ENCODE results near the gene UNCX. TPM values are rescaled to one million over a fixed set of nuclear protein-coding genes. Genes with fewer than 3 reads are reported as not detected.

UNCX gene
- total and polyA plus RNA-seq, 2 experiments from 2014 or later, result not detected

DNA sequence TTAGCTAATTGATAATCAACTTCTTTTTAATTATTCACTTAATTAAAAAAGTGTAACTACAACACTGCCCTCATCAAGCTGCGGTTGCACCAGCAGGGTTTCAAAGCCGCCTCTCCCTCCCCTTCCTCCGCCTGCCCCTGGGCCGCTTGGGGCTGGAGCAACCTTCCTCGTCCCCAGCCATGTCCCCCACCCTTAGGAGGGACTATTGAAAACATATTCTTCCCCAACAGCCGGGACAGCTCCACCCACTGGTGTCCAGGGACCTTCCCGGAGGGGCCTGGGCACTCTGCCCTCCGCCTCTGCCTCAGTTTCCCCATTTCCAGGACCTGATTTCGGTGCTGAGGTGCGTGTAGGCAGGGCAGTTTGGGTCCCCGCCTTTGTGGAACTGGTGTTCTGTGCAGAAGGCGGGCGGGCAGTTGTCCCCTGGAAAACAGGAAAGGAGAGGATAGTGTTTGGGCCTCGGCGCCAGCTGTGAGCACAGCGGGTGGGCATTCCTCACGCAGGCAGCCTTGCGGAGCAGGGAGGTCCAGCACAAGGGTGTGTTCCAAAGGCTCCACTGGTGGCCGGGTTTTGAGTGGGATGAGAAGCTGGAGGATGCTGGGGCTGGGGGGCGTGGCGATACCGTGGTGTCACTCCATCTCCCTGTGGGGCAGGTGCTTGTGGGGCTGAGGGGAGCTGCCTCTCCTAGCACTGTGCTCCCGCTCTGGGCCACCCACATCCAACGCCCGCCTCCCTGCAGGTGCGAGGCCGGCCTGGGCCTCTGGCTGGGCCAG lies 15.7 kb downstream of the UNCX start:
- H3K27ac ChIP-seq, result no peak overlapping the region
- no peaks in the 10 kb centered on the region for H3K4me1 ChIP-seq (ENCODE audit: insufficient read depth)
- H3K4me2 ChIP-seq, result no peak overlapping the region
- H3K36me3 ChIP-seq (replicated peaks; ENCODE audit: insufficient read depth, low read depth), result no peaks in the 10 kb centered on the region
- no peak overlapping the region for H2AFZ ChIP-seq
- no peaks in the 10 kb centered on the region for H3K9me3 ChIP-seq (ENCODE audit: low read depth)
- H3K9me2 ChIP-seq (replicated peaks; ENCODE audit: insufficient read depth), result no peaks in the 10 kb centered on the region
- DNase-seq (ENCODE audit: low spot score), result no peak
- H4K20me1 ChIP-seq (ENCODE audit: insufficient read depth, poor library complexity, severe bottlenecking), result no peaks in the 10 kb centered on the region
- no peak overlapping the region for H3K4me3 ChIP-seq
- peaks cover 91% of the 10 kb centered on the region for H3K27me3 ChIP-seq
- no peaks in the 10 kb centered on the region for H3K79me2 ChIP-seq
- 15% methylated on average over 25 of the region's 27 CpGs for WGBS (ENCODE audit: low lambda C conversion rate, missing lambda C conversion rate)
- peak; percentile 5 for TF ChIP-seq EZH2 (IDR thresholded peaks at IDR 0.05; ENCODE audit: borderline replicate concordance)
- peak; percentile 29 for TF ChIP-seq EZH2phosphoT487 (IDR thresholded peaks at IDR 0.05; ENCODE audit: low read depth, severe bottlenecking, unreplicated experiment)
- TF ChIP-seq, protein P1, sequence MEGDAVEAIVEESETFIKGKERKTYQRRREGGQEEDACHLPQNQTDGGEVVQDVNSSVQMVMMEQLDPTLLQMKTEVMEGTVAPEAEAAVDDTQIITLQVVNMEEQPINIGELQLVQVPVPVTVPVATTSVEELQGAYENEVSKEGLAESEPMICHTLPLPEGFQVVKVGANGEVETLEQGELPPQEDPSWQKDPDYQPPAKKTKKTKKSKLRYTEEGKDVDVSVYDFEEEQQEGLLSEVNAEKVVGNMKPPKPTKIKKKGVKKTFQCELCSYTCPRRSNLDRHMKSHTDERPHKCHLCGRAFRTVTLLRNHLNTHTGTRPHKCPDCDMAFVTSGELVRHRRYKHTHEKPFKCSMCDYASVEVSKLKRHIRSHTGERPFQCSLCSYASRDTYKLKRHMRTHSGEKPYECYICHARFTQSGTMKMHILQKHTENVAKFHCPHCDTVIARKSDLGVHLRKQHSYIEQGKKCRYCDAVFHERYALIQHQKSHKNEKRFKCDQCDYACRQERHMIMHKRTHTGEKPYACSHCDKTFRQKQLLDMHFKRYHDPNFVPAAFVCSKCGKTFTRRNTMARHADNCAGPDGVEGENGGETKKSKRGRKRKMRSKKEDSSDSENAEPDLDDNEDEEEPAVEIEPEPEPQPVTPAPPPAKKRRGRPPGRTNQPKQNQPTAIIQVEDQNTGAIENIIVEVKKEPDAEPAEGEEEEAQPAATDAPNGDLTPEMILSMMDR (IDR thresholded peaks at IDR 0.05; ENCODE audit: poor library complexity), result no peak

DNA sequence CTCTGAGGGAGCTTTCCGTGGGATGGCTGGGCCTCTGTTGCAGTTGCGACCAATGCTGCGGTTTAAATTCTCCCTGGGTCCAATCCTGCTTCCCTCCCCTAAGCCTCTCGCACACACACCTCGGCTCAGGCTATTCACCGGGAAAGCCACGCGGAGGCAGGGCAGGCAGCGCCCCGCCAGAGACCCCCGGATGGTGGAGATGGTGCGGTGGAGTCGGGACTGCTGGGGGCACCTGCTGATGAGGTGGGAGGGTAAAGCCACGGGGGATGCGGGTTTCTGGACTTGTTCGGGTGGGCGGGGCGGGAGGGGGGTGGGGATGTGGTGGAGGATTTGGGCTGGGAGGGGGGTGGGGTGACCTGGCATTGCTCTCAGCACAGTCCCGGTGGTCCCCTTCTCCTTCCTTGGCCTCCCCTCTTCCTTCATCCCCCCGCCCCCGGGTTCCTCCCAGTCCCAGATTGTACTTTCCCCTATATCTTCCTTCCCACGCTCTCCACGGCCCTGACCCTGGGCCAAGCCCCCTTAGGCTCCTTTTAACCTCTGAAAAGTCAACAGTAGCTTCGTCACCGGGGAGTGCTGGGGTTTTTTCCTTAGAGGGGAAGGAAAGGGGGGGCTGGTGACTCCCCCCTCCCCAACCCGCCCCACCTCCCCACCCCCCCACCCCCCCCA lies 16.4 kb downstream of the UNCX start:
- H3K79me2 ChIP-seq, result no peaks in the 10 kb centered on the region
- no peaks in the 10 kb centered on the region for H3K36me3 ChIP-seq (replicated peaks; ENCODE audit: insufficient read depth, low read depth)
- no peak for TF ChIP-seq EZH2 (IDR thresholded peaks at IDR 0.05; ENCODE audit: borderline replicate concordance)
- TF ChIP-seq EZH2phosphoT487 (IDR thresholded peaks at IDR 0.05; ENCODE audit: low read depth, severe bottlenecking, unreplicated experiment), result no peak
- no peaks in the 10 kb centered on the region for H3K9me2 ChIP-seq (replicated peaks; ENCODE audit: insufficient read depth)
- no peak overlapping the region for H3K27ac ChIP-seq
- H3K4me3 ChIP-seq, result no peak overlapping the region
- WGBS (ENCODE audit: low lambda C conversion rate, missing lambda C conversion rate), result 16% methylated on average over 16 of the region's 26 CpGs
- DNase-seq (ENCODE audit: low spot score), result no peak
- peaks cover 84% of the 10 kb centered on the region for H3K27me3 ChIP-seq
- H3K4me2 ChIP-seq, result no peak overlapping the region
- H2AFZ ChIP-seq, result no peak overlapping the region
- no peaks in the 10 kb centered on the region for H3K4me1 ChIP-seq (ENCODE audit: insufficient read depth)
- H4K20me1 ChIP-seq (ENCODE audit: insufficient read depth, poor library complexity, severe bottlenecking), result no peaks in the 10 kb centered on the region
- H3K9me3 ChIP-seq (ENCODE audit: low read depth), result no peaks in the 10 kb centered on the region

DNA sequence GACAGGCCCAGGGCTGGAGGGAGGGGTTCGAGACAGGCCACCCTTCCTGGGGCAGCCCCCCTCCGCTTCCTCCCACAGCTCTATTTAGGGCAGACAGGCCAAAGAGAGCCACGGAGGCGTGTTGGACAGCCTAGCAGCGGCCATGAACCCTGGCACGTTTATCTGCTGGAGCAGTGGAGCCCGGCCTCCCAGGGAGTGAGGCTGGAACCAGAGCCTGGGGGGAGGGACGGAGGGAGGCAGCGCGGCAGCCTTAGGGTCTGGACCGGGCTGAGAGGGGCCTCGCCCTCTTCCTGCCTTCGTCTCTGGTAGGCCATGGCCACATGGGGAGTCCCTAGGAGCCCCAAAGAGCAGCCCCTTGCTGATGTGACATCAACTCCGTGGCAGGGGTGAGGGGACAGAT lies 17.1 kb downstream of the UNCX start:
- Histone ChIP-seq H3K9me2 (replicated peaks; ENCODE audit: insufficient read depth) (no peaks in the 10 kb centered on the region), H3K36me3 (replicated peaks; ENCODE audit: insufficient read depth, low read depth) (no peaks in the 10 kb centered on the region), H3K27me3 (peaks cover 77% of the 10 kb centered on the region), H3K4me3 (no peak overlapping the region), H3K4me1 (ENCODE audit: insufficient read depth) (no peaks in the 10 kb centered on the region), H3K9me3 (ENCODE audit: low read depth) (no peaks in the 10 kb centered on the region), H3K79me2 (no peaks in the 10 kb centered on the region), H2AFZ (no peak overlapping the region), H3K27ac (no peak overlapping the region), H4K20me1 (ENCODE audit: insufficient read depth, poor library complexity, severe bottlenecking) (no peaks in the 10 kb centered on the region), H3K4me2 (no peak overlapping the region)
- WGBS (ENCODE audit: low lambda C conversion rate, missing lambda C conversion rate), result 22% methylated on average over 14 of the region's 14 CpGs
- TF ChIP-seq EZH2 (IDR thresholded peaks at IDR 0.05; ENCODE audit: borderline replicate concordance) (no peak), EZH2phosphoT487 (IDR thresholded peaks at IDR 0.05; ENCODE audit: low read depth, severe bottlenecking, unreplicated experiment) (no peak)
- TF ChIP-seq, protein P1 (IDR thresholded peaks at IDR 0.05; ENCODE audit: poor library complexity), result no peak
- DNase-seq (ENCODE audit: low spot score), result no peak

DNA sequence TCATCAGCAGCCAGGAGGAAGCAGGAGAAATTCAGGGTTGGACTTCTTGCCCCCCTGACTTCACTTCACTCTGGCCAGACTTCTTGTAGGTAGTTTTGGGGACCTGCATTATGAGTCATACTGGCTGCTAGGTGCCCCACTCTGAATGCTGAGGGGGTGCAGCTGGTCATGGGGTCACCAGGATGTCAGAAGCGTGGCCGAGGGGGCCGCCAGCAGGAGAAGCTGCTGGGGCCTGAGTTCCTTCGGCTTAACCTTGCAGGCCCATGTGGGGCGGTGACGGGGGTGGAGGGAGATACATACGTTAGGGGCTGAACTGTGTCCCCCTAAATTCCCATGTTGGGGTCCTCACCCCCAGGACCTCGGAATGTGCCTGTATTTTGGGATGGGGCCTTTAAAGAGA lies 18.2 kb downstream of the UNCX start:
- WGBS (ENCODE audit: low lambda C conversion rate, missing lambda C conversion rate), result 90% methylated on average over 8 of the region's 8 CpGs

More for the DNA sequence above, 18.2 kb downstream of the UNCX start:
- Histone ChIP-seq H3K9me2 (replicated peaks; ENCODE audit: insufficient read depth) (no peaks in the 10 kb centered on the region), H4K20me1 (ENCODE audit: insufficient read depth, poor library complexity, severe bottlenecking) (no peaks in the 10 kb centered on the region), H3K4me3 (no peak overlapping the region), H3K9me3 (ENCODE audit: low read depth) (no peaks in the 10 kb centered on the region), H3K4me2 (no peak overlapping the region), H3K4me1 (ENCODE audit: insufficient read depth) (no peaks in the 10 kb centered on the region), H3K27me3 (peaks cover 75% of the 10 kb centered on the region), H3K27ac (no peak overlapping the region), H3K36me3 (replicated peaks; ENCODE audit: insufficient read depth, low read depth) (no peaks in the 10 kb centered on the region), H3K79me2 (no peaks in the 10 kb centered on the region), H2AFZ (no peak overlapping the region)
- DNase-seq (ENCODE audit: low spot score), result no peak
- TF ChIP-seq EZH2 (IDR thresholded peaks at IDR 0.05; ENCODE audit: borderline replicate concordance), result no peak
- TF ChIP-seq, protein P1 (IDR thresholded peaks at IDR 0.05; ENCODE audit: poor library complexity), result no peak
- no peak for TF ChIP-seq EZH2phosphoT487 (IDR thresholded peaks at IDR 0.05; ENCODE audit: low read depth, severe bottlenecking, unreplicated experiment)

Data from hepatocyte (in vitro differentiated cells).